Kidney epithelial cell (primary cell): ENCODE results near the gene RCC2. TPM values are rescaled to one million over a fixed set of nuclear protein-coding genes. Genes with fewer than 3 reads are reported as not detected.

ENCODE experiments used
- DNase-seq: peaks from one replicate; pipeline ENCODE4 v3.0.0-alpha.2; 2010; ENCODE audit warnings: low read depth
- H3K27me3 ChIP-seq: 2 replicates; pipeline ENCODE4 v1.6.0; 2011; ENCODE audit warnings: low read length; ENCODE audit not compliant: control insufficient read depth, insufficient read depth
- H3K36me3 ChIP-seq: 2 replicates; pipeline ENCODE4 v1.5.1; 2011; ENCODE audit warnings: low read length; ENCODE audit not compliant: control insufficient read depth, insufficient read depth
- H3K4me3 ChIP-seq: 2 replicates; pipeline ENCODE4 v1.5.1; 2011; ENCODE audit warnings: low read depth, mild to moderate bottlenecking, control low read depth, low read length
- total RNA-seq: library from RNA; depleted of rRNA; stranded (reverse); fragments of >200 nt; gene quantifications from 2 replicates; pipeline ENCODE4 v1.2.3, GENCODE V29; 2015
- TF ChIP-seq, protein P1 (sequence below): IDR thresholded peaks from 2 replicates; pipeline ENCODE4 v1.5.1; 2011; ENCODE audit warnings: mild to moderate bottlenecking, moderate library complexity, low read length, control low read depth, inconsistent platforms; ENCODE audit not compliant: insufficient read depth, poor library complexity, severe bottlenecking

The RCC2 gene
- total RNA-seq, 1 donor from 2014 or later, result 80.8 TPM

DNA sequence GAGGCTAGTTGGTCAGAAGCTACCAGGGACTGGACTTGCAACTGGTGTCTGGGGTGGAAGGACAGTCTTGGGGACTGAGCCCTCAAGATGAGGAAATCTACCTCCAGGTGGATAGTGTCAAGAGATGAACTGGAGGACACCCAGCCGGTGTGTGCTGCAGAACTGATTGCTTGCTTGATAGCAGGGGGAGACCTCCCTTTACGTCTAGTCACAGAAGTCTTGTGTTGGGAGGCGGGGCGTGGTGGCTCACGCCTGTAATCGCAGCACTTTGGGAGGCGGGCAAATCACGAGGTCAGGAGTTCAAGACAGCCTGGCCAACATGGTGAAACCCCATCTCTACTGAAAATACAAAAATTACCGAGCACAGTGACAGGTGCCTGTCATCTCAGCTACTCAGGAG lies 4.9 kb downstream of the RCC2 start:
- Histone ChIP-seq H3K36me3 (peaks cover 6% of the 10 kb centered on the region), H3K27me3 (no peaks in the 10 kb centered on the region), H3K4me3 (no peak overlapping the region)
- DNase-seq, result no peak
- TF ChIP-seq, protein P1, sequence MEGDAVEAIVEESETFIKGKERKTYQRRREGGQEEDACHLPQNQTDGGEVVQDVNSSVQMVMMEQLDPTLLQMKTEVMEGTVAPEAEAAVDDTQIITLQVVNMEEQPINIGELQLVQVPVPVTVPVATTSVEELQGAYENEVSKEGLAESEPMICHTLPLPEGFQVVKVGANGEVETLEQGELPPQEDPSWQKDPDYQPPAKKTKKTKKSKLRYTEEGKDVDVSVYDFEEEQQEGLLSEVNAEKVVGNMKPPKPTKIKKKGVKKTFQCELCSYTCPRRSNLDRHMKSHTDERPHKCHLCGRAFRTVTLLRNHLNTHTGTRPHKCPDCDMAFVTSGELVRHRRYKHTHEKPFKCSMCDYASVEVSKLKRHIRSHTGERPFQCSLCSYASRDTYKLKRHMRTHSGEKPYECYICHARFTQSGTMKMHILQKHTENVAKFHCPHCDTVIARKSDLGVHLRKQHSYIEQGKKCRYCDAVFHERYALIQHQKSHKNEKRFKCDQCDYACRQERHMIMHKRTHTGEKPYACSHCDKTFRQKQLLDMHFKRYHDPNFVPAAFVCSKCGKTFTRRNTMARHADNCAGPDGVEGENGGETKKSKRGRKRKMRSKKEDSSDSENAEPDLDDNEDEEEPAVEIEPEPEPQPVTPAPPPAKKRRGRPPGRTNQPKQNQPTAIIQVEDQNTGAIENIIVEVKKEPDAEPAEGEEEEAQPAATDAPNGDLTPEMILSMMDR, result no peak

DNA sequence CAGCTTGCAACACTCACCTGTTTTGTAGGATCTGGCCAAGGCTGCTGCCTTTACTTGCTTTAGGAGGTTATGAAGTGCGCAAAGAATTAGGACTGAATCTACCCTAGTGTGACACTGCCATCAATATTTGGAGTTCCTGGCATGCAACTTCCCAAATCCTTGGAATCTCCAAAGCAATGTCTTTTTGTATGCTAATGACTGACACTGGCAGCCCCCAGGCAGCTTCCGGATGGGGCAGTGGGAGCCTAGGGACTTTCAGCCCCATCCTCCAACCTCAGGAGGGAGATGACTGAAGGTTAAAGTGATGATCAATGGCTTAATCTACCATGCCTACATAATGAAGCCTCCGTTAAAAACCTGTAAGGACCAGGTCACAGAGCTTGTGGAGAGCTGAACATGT lies 5.5 kb downstream of the RCC2 start:
- TF ChIP-seq, protein P1, result no peak
- DNase-seq, result no peak
- Histone ChIP-seq H3K4me3 (no peak overlapping the region), H3K36me3 (peaks cover 6% of the 10 kb centered on the region), H3K27me3 (no peaks in the 10 kb centered on the region)

DNA sequence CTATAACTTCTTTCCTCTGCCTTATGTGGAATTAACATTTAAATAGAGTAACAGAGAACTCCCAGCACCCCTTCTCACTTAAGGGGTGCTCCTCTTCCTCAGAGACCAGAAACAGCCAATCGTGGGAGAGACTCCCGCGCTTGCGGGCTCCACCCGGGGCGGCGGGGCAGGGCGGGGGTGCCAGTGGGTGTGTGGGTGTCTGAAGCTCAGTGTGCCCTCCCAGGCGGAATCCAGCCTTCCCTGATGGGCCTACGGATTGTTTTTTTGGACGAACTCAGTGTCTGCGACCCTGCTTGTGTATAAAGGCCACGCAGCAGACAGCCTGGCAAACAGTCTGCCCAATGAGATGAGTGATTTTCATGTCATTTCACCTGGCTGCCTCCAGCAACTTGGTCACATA lies 6.2 kb downstream of the RCC2 start:
- Histone ChIP-seq H3K36me3 (peaks cover 6% of the 10 kb centered on the region), H3K27me3 (no peaks in the 10 kb centered on the region), H3K4me3 (no peak overlapping the region)
- no peak for DNase-seq
- TF ChIP-seq, protein P1, result no peak

DNA sequence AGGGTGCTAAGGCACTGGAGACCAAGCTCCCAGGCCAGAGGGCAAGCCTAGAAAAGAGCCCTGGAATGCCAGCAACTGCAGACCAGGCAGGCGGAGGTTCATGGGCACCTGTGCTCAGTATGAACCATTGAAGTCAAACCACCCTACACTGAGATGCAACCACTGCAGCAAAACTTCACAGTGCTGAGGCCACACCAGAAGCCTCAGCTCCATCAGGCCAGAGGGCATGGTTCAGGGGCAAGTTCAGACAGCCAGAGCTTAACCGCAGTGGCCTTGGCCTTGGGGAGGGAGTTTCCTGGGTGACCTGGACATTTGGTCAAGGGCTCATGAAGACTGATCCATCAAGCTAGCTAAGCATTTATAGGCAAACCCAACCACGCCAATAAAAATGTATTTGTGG lies 7.1 kb downstream of the RCC2 start:
- no peak for DNase-seq
- TF ChIP-seq, protein P1, result no peak
- H3K4me3 ChIP-seq, result no peak overlapping the region
- H3K36me3 ChIP-seq, result peaks cover 6% of the 10 kb centered on the region
- H3K27me3 ChIP-seq, result no peaks in the 10 kb centered on the region

DNA sequence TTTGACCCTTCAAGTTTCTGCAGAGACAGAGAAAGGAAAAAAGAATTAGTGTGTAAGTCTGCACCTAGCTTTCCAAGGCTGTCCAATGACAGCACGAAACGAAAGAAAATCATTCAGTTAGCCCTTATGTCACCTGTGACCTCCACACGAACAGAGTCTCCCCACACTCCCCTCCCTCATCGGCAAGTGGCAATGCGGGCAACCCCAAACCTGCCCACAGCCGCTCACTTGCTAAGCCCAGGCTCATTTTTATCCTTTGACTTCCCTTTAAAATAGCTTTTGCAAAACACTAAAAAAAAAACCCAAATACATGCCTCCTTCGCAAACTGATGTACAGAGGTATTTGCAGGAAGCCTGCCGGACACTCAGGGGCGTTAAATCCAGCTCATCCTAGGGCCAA lies 10.3 kb downstream of the RCC2 start:
- H3K27me3 ChIP-seq, result no peaks in the 10 kb centered on the region
- no peak overlapping the region for H3K4me3 ChIP-seq
- TF ChIP-seq, protein P1, result no peak
- DNase-seq, result no peak
- peaks cover 4% of the 10 kb centered on the region for H3K36me3 ChIP-seq
